Ascending aorta (tissue), 2 donors: ENCODE results near the gene NTM. TPM values are rescaled to one million over a fixed set of nuclear protein-coding genes. Genes with fewer than 3 reads are reported as not detected.

Experiments
- DNase-seq, 2 donors: peaks; one replicate each; pipeline ENCODE4 v3.0.0-alpha.2; 2019; ENCODE audit warnings: low spot score in 2 of 2
- H3K27ac ChIP-seq, 2 donors: fragments of 200-600 bp; sonication (generic); one replicate each; pipeline ENCODE4 v1.5.1; 2016 to 2017; ENCODE audit warnings: mild to moderate bottlenecking in 1 of 2
- H3K27me3 ChIP-seq: fragments of 200-600 bp; sonication (generic); one replicate; pipeline ENCODE4 v1.5.1; 2017
- H3K36me3 ChIP-seq, 2 donors: fragments of 200-600 bp; sonication (generic); one replicate each; pipeline ENCODE4 v1.5.1; 2016
- H3K4me1 ChIP-seq, 2 donors: fragments of 200-600 bp; sonication (generic); one replicate each; pipeline ENCODE4 v1.5.1; 2016 to 2017; ENCODE audit warnings: mild to moderate bottlenecking in 1 of 2
- H3K4me3 ChIP-seq, 2 donors: fragments of 200-600 bp; sonication (generic); one replicate each; pipeline ENCODE4 v1.5.1; 2016 to 2017; ENCODE audit warnings: mild to moderate bottlenecking in 1 of 2
- H3K9me3 ChIP-seq, 2 donors: fragments of 200-600 bp; sonication (generic); one replicate each; pipeline ENCODE4 v1.5.1; 2016
- intact Hi-C: fragments of 100-400 bp; cut with DNase I; formaldehyde crosslinking; loops from one replicate; pipeline ENCODE4 v1.15.1; 2023
- total RNA-seq: library from RNA; depleted of rRNA; stranded (reverse); fragments of >200 nt; gene quantifications from one replicate; pipeline ENCODE4 v1.1.0, GENCODE V29; 2016
- TF ChIP-seq, protein P1 (sequence below), 3 experiments: fragments of 200-600 bp in 2 of 3; fragments of 450-650 bp in 1 of 3; sonication (generic) in 2 of 3; IDR thresholded peaks; one replicate each; pipeline ENCODE4 v1.5.1; 2016 to 2019; ENCODE audit warnings: antibody characterized with exemption in 3 of 3, mild to moderate bottlenecking in 1 of 3, moderate library complexity in 1 of 3

Gene NTM
- total RNA-seq, 1 donor from 2014 or later: not detected

DNA sequence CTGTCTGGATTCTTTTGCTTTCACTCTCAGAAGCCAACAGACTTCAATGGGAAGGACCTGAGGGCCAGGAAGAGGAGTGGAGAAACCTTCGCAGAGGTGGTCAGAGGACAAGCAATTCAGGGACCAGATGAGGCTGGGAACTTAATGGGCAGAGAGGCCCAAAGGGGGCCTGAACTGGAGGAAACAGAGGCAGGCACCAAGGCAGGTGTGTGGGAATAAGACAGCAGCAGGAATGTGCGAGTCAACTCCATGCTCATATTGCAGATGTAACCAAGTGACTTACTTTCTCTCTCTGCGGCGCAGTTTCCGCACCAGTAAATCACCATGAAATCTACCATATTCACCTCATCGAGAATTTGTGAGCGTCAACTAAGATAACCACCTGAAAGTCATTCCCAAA lies 669.1 kb downstream of the NTM start:
- H3K4me3 ChIP-seq: no peak overlapping the region
- DNase-seq: no peak
- no peak overlapping the region for H3K27ac ChIP-seq
- no peaks in the 10 kb centered on the region for H3K36me3 ChIP-seq
- intact Hi-C loops: no loop called here
- no peaks in the 10 kb centered on the region for H3K4me1 ChIP-seq
- TF ChIP-seq, protein P1, sequence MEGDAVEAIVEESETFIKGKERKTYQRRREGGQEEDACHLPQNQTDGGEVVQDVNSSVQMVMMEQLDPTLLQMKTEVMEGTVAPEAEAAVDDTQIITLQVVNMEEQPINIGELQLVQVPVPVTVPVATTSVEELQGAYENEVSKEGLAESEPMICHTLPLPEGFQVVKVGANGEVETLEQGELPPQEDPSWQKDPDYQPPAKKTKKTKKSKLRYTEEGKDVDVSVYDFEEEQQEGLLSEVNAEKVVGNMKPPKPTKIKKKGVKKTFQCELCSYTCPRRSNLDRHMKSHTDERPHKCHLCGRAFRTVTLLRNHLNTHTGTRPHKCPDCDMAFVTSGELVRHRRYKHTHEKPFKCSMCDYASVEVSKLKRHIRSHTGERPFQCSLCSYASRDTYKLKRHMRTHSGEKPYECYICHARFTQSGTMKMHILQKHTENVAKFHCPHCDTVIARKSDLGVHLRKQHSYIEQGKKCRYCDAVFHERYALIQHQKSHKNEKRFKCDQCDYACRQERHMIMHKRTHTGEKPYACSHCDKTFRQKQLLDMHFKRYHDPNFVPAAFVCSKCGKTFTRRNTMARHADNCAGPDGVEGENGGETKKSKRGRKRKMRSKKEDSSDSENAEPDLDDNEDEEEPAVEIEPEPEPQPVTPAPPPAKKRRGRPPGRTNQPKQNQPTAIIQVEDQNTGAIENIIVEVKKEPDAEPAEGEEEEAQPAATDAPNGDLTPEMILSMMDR (IDR thresholded peaks at IDR 0.05): no peak
- no peaks in the 10 kb centered on the region for H3K27me3 ChIP-seq
- no peaks in the 10 kb centered on the region for H3K9me3 ChIP-seq

DNA sequence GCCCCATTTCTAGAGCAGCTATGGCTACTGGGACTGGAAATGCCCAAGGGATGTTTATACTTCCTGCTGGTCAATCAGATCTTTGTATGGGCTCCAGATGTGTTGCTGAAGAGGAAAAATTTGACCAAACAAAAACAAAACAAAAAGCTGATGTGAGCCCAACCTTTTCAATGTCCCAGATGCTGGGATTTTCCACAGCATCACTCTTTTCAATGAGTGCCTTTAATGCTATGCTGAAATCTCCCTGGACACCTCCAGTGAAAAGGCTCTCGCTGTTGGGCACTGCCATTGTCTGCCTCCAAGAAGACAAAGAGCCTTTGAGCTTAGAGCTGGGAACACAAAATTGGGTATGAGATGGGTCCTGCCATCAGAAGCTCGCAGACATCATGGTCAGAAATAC lies 671.9 kb downstream of the NTM start:
- Histone ChIP-seq H3K27ac (no peak overlapping the region), H3K36me3 (no peaks in the 10 kb centered on the region), H3K9me3 (no peaks in the 10 kb centered on the region), H3K4me1 (no peaks in the 10 kb centered on the region), H3K4me3 (no peak overlapping the region), H3K27me3 (no peaks in the 10 kb centered on the region)
- DNase-seq: no peak
- TF ChIP-seq, protein P1 (IDR thresholded peaks at IDR 0.05): no peak
- intact Hi-C loops: no loop called here

DNA sequence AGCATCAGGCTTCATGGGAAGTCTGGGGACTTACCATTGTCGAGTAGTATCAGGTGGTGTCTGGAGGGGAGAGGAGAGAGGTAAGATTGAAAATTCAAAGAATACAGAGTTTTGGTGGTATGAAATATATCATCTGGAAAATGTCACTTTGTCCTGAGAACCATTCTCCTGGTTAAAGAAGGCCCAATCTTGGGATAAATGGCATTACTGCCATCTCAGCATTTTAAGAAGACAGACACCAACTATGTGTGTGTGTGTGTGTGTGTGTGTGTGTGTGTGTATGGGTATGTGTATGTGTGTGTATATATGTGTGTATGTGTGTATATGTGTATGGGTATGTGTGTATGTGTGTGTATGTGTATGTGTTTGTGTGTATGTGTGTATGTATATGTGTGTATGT lies 673.3 kb downstream of the NTM start:
- intact Hi-C loops: no loop called here
- no peak overlapping the region for H3K27ac ChIP-seq
- DNase-seq: no peak
- no peaks in the 10 kb centered on the region for H3K27me3 ChIP-seq
- no peaks in the 10 kb centered on the region for H3K4me1 ChIP-seq
- H3K4me3 ChIP-seq: no peak overlapping the region
- no peaks in the 10 kb centered on the region for H3K36me3 ChIP-seq
- no peaks in the 10 kb centered on the region for H3K9me3 ChIP-seq
- TF ChIP-seq, protein P1 (IDR thresholded peaks at IDR 0.05): no peak

DNA sequence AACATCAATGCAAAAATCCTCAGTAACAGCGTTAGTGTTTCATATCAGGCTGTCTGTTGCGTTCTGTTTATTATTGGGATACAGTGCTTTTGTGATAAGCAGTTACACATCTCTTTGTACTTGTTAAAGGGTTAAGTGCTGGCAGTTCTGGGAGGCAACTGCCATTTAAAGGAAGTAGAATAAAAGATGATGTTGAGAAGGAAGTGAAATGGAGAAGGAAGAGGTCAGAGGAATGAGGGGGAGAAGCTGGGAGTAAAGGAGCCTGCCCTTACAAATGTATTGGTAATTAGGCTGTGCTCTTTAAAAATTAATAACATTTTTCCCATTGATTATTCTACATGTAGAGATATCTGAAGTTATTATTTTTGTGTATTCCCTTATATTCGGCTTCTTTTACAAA lies 674.7 kb downstream of the NTM start:
- Histone ChIP-seq H3K9me3 (no peaks in the 10 kb centered on the region), H3K4me1 (no peaks in the 10 kb centered on the region), H3K36me3 (no peaks in the 10 kb centered on the region), H3K27me3 (no peaks in the 10 kb centered on the region), H3K4me3 (no peak overlapping the region), H3K27ac (no peak overlapping the region)
- TF ChIP-seq, protein P1 (IDR thresholded peaks at IDR 0.05): no peak
- DNase-seq: no peak
- intact Hi-C loops: no loop called here

DNA sequence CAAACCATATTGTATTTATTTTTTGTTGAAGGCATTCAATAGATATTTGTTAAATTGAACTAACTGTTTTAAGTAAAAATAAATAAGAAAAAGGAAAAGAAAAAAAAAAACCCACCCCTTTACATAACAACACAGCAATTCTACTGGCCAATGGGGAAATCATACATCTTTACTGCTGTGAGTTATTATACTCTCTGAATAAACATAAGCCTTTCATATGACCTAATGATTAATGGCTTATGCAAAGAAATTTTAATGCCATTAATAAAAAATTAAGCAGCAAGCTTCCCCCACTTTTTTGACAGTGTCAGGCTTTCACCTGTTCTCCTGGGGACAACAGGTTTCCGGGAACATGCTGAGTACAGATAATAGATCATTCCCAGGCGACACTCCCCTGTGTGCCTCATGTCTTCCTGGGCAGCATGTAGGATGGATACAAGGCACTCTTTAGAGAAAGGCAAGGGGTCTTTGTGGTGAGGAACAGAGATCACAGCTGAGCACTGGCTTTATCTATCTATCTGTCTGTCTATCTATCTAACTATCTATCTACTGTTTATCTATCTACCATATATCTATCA lies 676.0 kb downstream of the NTM start:
- TF ChIP-seq, protein P1 (IDR thresholded peaks at IDR 0.05): no peak
- H3K36me3 ChIP-seq: no peaks in the 10 kb centered on the region
- H3K4me3 ChIP-seq: no peak overlapping the region
- DNase-seq: no peak
- intact Hi-C loops: no loop called here
- H3K9me3 ChIP-seq: no peaks in the 10 kb centered on the region
- H3K4me1 ChIP-seq: no peaks in the 10 kb centered on the region
- no peaks in the 10 kb centered on the region for H3K27me3 ChIP-seq
- no peak overlapping the region for H3K27ac ChIP-seq

DNA sequence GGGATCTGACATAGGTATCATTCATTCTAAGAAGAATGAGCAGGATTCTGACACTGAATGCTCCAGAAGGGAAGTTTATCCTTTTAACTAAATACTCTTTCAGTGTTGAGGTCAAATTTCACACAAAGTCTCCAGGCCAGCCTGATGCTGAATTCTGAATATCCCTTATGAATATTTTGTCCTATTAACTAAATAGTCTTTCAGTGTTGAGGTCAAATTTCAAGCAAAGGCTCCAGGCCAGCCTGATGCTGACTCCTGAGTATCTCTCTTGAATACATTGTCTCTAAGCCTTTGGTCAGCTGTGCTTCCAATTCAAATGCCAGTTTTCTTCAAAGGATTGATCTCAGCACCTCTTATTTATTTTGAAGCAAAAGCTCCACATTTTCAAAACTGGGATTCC lies 676.8 kb downstream of the NTM start:
- intact Hi-C loops: no loop called here
- TF ChIP-seq, protein P1 (IDR thresholded peaks at IDR 0.05): no peak
- no peaks in the 10 kb centered on the region for H3K36me3 ChIP-seq
- H3K9me3 ChIP-seq: no peaks in the 10 kb centered on the region
- no peak overlapping the region for H3K27ac ChIP-seq
- DNase-seq: no peak
- no peak overlapping the region for H3K4me3 ChIP-seq
- H3K27me3 ChIP-seq: no peaks in the 10 kb centered on the region
- no peaks in the 10 kb centered on the region for H3K4me1 ChIP-seq
